Measurements from ENCODE around the gene ICAM3. TPM values are rescaled to one million over a fixed set of nuclear protein-coding genes. Genes with fewer than 3 reads are reported as not detected.

The ICAM3 gene
- total and polyA plus RNA-seq, 2 of the 4 experiments (the other 2 are of a cell fraction): 6.6 to 11.7 TPM

- BruUV-seq (replicated peaks): no TSS peak
- no peak overlapping the region for H2AK9ac ChIP-seq (replicated peaks; ENCODE audit: low read depth, low read length, poor library complexity)
- in situ Hi-C loops (cut with MboI; ENCODE audit: low sequenced_read_pairs) (no loop called here), intact Hi-C loops (cut with micrococcal nuclease) (no loop called here), dilution Hi-C loops (cut with HindIII; ENCODE audit: low sequenced_read_pairs, unreplicated experiment) (no loop called here)
- no peak overlapping the region for H3K18ac ChIP-seq (ENCODE audit: low read depth, low read length)
- peaks cover 5% of the 10 kb centered on the region; the same call in 1 of the 2 replicates for H3K4me1 ChIP-seq (ENCODE audit: control insufficient read depth, insufficient read depth, low read length)
- no peak overlapping the region for H3K4ac ChIP-seq (ENCODE audit: low read depth, low read length)
- no peak overlapping the region for H4K91ac ChIP-seq (ENCODE audit: insufficient read depth, low read depth, low read length)
- no peak overlapping the region for H2AFZ ChIP-seq (replicated peaks; ENCODE audit: low read length, poor library complexity)
- H3K9ac ChIP-seq (ENCODE audit: low read depth, low read length): no peak overlapping the region
- ChIA-PET CTCF (no interaction called here), POLR2A (ENCODE audit: unreplicated experiment) (no interaction called here)
- 95% methylated on average over 11 of the region's 13 CpGs; no CpG with 5 or more reads in 1 of the 2 experiments for whole genome bisulfite sequencing, 2 experiments (ENCODE audit: extremely low coverage in 2 of 2, insufficient read length in 1 of 2)
- no peak overlapping the region for H2BK15ac ChIP-seq (ENCODE audit: low read depth, low read length)
- ATAC-seq (ENCODE audit: low read depth): no peak
- peaks cover 26% of the 10 kb centered on the region for H4K20me1 ChIP-seq (ENCODE audit: insufficient read depth, low read length)
- H3K79me1 ChIP-seq (ENCODE audit: low read depth in 1 of 2, low read length in 2 of 2): peaks cover 25 to 61% of the 10 kb centered on the region in 2 experiments
- no peak overlapping the region for H4K5ac ChIP-seq (ENCODE audit: low read depth, low read length)
- DNase-seq: no peak
- no peak overlapping the region for H3K56ac ChIP-seq (ENCODE audit: extremely low read depth, insufficient read depth, low read length)
- no peak overlapping the region for H3K14ac ChIP-seq (replicated peaks; ENCODE audit: low read depth, low read length)
- no peaks in the 10 kb centered on the region for H3K9me3 ChIP-seq (ENCODE audit: control insufficient read depth, insufficient read depth, low read length)
- no peak overlapping the region for H2AK5ac ChIP-seq (ENCODE audit: low read depth, low read length)
- H3K27me3 ChIP-seq (ENCODE audit: control insufficient read depth, insufficient read depth, low read length): no peaks in the 10 kb centered on the region
- H3K4me3 ChIP-seq (ENCODE audit: insufficient read depth, low read depth, low read length): no peak overlapping the region
- H2BK120ac ChIP-seq (ENCODE audit: low read depth, low read length): no peak overlapping the region
- H3K23ac ChIP-seq (ENCODE audit: low read depth, low read length): no peak overlapping the region
- H3K4me2 ChIP-seq (ENCODE audit: low read depth, low read length): no peak overlapping the region
- no peaks in the 10 kb centered on the region; the same call in 1 of the 2 replicates for H3K9me1 ChIP-seq (ENCODE audit: insufficient read depth, low read length)
- H3K27ac ChIP-seq (ENCODE audit: insufficient read depth, low read length): no peak overlapping the region
- H2BK20ac ChIP-seq (ENCODE audit: low read depth, low read length): no peak overlapping the region
- peaks cover 51% of the 10 kb centered on the region for H3K36me3 ChIP-seq (ENCODE audit: control insufficient read depth, insufficient read depth, low read length)
- no peak overlapping the region for H4K8ac ChIP-seq (ENCODE audit: low read depth in 2 of 2, low read length in 2 of 2)
- no peak overlapping the region for H2BK5ac ChIP-seq (ENCODE audit: low read depth, low read length, poor library complexity, severe bottlenecking)
- TF ChIP-seq FOS (IDR thresholded peaks at IDR 0.05; ENCODE audit: low read depth, low read length) (no peak), CHD1 (IDR thresholded peaks at IDR 0.05; ENCODE audit: low read depth, low read length) (no peak), MAFK (IDR thresholded peaks at IDR 0.05; ENCODE audit: low read depth, low read length) (no peak), RAD21 (IDR thresholded peaks at IDR 0.05; ENCODE audit: low read length) (no peak), BHLHE40 (IDR thresholded peaks at IDR 0.05; ENCODE audit: low read depth, low read length) (no peak), MAZ (IDR thresholded peaks at IDR 0.05; ENCODE audit: borderline replicate concordance, low read depth, low read length) (no peak), RCOR1 (IDR thresholded peaks at IDR 0.05; ENCODE audit: insufficient replicate concordance, low read length) (no peak), SMC3 (IDR thresholded peaks at IDR 0.05; ENCODE audit: low read depth, low read length) (no peak), POLR2A (IDR thresholded peaks at IDR 0.05; ENCODE audit: low read depth, low read length) (no peak), RFX5 (IDR thresholded peaks at IDR 0.05; ENCODE audit: low read depth, low read length) (no peak), CEBPB (IDR thresholded peaks at IDR 0.05; ENCODE audit: low read depth, low read length) (no peak)
- TF ChIP-seq, protein P1, sequence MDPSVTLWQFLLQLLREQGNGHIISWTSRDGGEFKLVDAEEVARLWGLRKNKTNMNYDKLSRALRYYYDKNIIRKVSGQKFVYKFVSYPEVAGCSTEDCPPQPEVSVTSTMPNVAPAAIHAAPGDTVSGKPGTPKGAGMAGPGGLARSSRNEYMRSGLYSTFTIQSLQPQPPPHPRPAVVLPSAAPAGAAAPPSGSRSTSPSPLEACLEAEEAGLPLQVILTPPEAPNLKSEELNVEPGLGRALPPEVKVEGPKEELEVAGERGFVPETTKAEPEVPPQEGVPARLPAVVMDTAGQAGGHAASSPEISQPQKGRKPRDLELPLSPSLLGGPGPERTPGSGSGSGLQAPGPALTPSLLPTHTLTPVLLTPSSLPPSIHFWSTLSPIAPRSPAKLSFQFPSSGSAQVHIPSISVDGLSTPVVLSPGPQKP (IDR thresholded peaks at IDR 0.05; ENCODE audit: borderline replicate concordance, low read depth, low read length): no peak
- TF ChIP-seq, protein P2, sequence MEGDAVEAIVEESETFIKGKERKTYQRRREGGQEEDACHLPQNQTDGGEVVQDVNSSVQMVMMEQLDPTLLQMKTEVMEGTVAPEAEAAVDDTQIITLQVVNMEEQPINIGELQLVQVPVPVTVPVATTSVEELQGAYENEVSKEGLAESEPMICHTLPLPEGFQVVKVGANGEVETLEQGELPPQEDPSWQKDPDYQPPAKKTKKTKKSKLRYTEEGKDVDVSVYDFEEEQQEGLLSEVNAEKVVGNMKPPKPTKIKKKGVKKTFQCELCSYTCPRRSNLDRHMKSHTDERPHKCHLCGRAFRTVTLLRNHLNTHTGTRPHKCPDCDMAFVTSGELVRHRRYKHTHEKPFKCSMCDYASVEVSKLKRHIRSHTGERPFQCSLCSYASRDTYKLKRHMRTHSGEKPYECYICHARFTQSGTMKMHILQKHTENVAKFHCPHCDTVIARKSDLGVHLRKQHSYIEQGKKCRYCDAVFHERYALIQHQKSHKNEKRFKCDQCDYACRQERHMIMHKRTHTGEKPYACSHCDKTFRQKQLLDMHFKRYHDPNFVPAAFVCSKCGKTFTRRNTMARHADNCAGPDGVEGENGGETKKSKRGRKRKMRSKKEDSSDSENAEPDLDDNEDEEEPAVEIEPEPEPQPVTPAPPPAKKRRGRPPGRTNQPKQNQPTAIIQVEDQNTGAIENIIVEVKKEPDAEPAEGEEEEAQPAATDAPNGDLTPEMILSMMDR (conservative IDR thresholded peaks at IDR 0.05; ENCODE audit: low read depth, low read length): no peak
- TF ChIP-seq, protein P3, sequence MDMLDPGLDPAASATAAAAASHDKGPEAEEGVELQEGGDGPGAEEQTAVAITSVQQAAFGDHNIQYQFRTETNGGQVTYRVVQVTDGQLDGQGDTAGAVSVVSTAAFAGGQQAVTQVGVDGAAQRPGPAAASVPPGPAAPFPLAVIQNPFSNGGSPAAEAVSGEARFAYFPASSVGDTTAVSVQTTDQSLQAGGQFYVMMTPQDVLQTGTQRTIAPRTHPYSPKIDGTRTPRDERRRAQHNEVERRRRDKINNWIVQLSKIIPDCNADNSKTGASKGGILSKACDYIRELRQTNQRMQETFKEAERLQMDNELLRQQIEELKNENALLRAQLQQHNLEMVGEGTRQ (IDR thresholded peaks at IDR 0.05; ENCODE audit: low read depth, low read length): no peak
Observed at GRCh38 chr19:10329555-10329954, 9.9 kb downstream of the ICAM3 start.
